Measurements from ENCODE around the gene RET.

DNA sequence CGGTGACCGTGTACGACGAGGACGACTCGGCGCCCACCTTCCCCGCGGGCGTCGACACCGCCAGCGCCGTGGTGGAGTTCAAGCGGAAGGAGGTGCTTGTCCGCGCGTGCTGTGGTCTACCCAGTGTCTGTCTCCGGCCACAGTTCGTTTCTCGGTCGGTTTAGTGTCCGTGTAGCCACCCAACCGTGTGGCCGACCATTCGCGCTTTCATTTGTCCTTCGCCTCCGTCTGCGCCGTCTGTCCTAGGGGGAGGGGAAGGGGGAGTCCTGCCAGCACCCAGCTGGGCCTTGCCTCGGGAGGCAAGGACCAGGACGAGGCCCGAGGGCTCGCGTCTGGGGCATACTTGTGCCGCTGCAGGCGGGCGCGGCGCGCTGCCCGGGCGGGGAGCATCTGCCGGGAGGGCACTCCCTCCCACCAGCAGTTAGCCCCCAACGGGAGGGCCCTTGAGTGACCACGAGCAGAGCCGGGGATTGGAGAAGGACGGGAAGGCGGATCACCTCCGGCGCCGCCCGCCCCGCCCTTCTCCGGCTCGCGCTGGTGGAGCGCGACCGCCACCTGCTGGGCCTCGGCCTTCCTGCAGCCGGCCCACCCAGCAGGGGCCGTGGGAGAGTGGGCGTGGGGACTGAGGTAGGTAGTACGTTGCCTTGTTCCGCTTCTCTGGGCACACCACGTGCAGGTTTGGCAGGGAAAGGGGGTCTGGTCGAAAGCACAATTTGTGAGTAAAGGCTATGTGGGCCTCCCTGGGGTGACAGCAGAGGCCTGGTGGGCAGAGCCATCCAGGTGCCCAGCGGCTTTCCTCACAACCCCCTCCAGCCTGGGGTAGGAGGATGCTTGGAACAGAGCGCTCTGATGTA, 28.5 kb downstream of the RET start:
- TF ChIP-seq, protein P1, sequence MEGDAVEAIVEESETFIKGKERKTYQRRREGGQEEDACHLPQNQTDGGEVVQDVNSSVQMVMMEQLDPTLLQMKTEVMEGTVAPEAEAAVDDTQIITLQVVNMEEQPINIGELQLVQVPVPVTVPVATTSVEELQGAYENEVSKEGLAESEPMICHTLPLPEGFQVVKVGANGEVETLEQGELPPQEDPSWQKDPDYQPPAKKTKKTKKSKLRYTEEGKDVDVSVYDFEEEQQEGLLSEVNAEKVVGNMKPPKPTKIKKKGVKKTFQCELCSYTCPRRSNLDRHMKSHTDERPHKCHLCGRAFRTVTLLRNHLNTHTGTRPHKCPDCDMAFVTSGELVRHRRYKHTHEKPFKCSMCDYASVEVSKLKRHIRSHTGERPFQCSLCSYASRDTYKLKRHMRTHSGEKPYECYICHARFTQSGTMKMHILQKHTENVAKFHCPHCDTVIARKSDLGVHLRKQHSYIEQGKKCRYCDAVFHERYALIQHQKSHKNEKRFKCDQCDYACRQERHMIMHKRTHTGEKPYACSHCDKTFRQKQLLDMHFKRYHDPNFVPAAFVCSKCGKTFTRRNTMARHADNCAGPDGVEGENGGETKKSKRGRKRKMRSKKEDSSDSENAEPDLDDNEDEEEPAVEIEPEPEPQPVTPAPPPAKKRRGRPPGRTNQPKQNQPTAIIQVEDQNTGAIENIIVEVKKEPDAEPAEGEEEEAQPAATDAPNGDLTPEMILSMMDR (IDR thresholded peaks at IDR 0.05): peak in 3 of 4 experiments; percentile 98 to 100 (median 99)
- TF ChIP-seq POLR2A (IDR thresholded peaks at IDR 0.05) (no peak), POLR2AphosphoS5 (IDR thresholded peaks at IDR 0.05) (no peak), EP300 (IDR thresholded peaks at IDR 0.05) (no peak)
